K562 (cell line): ENCODE measurements around the gene ZNF862. TPM values are rescaled to one million over a fixed set of nuclear protein-coding genes. Genes with fewer than 3 reads are reported as not detected.
A peak's percentile ranks its signal among the peaks of the same experiment; 100 is the strongest.

Experiments used
- ATAC-seq: fragments of 200-7000 bp; cut with Tn5 transposase; 3 replicates; pipeline ENCODE4 v1.9.1; 2020; ENCODE audit warnings: moderate library complexity
- BruUV-seq: library from RNA; stranded (reverse); fragments of 400-500 nt; replicated peaks from 2 replicates; lab custom pipeline; 2021; lab: Mats Ljungman, UMichigan
- CTCF ChIA-PET: fragments of 300-600 bp; formaldehyde crosslinking; extraction: SDS; loops from one replicate; lab custom pipeline; 2021; ENCODE audit warnings: low intra/inter-chr PET ratio; lab: Yijun Ruan, JAX
- POLR2A ChIA-PET: fragments of 300-600, 350-650 bp; sonication (Branson Sonifier 250); formaldehyde crosslinking; extraction: SDS; loops from one replicate; lab custom pipeline; 2021; ENCODE audit warnings: antibody characterized with exemption, inconsistent platforms; lab: Yijun Ruan, JAX
- DNase-seq, 4 experiments: peaks; one replicate each; pipeline versions ENCODE4 v3.0.0 to v3.0.0-alpha.2; 2011 to 2018; ENCODE audit warnings: low spot score in 3 of 4, mixed read lengths in 3 of 4; ENCODE audit errors: extremely low read depth in 1 of 4
- FAIRE-seq: peaks from 2 replicates; lab custom pipeline; 2011; peaks lifted over from hg19 to GRCh38; lab: Jason Lieb, UNC
- H2AFZ ChIP-seq: 2 replicates; pipeline ENCODE4 v1.6.0; 2011; ENCODE audit warnings: low read depth, low read length, control low read depth, inconsistent platforms
- H3K27ac ChIP-seq: fragments of 200-600 bp; 3 replicates; pipeline ENCODE4 v1.8.0; 2011; ENCODE audit warnings: low read depth, mild to moderate bottlenecking, control low read depth, inconsistent platforms, low read length, moderate library complexity, mixed read lengths; ENCODE audit errors: extremely low read depth
- H3K27me3 ChIP-seq, 2 experiments: fragments of 300-600 bp in 1 of 2; 2 replicates in 1 of 2; 3 replicates in 1 of 2; pipeline versions ENCODE4 v1.6.0 to v1.8.0; 2011; ENCODE audit warnings: inconsistent platforms in 2 of 2, low read length in 2 of 2, mild to moderate bottlenecking in 1 of 2, mixed read lengths in 1 of 2, moderate library complexity in 1 of 2; ENCODE audit not compliant: control insufficient read depth in 2 of 2, insufficient read depth in 2 of 2
- H3K36me3 ChIP-seq: fragments of 300-600 bp; 3 replicates; pipeline ENCODE4 v1.8.0; 2011; ENCODE audit warnings: mild to moderate bottlenecking, low read length, inconsistent platforms; ENCODE audit not compliant: control insufficient read depth, insufficient read depth
- H3K4me1 ChIP-seq, 2 experiments: fragments of 200-600 bp in 1 of 2; replicated peaks in 1 of 2; 2 replicates in 1 of 2; 3 replicates in 1 of 2; pipeline versions ENCODE4 v1.5.1 to v1.8.0; 2011; ENCODE audit warnings: inconsistent platforms in 2 of 2, low read length in 2 of 2, mild to moderate bottlenecking in 1 of 2, mixed read lengths in 1 of 2, moderate library complexity in 1 of 2; ENCODE audit not compliant: control insufficient read depth in 2 of 2, insufficient read depth in 2 of 2
- H3K4me2 ChIP-seq: 2 replicates; pipeline ENCODE4 v1.6.1; 2011; ENCODE audit warnings: low read length, control low read depth, inconsistent platforms, mixed read lengths; ENCODE audit not compliant: insufficient read depth
- H3K4me3 ChIP-seq: fragments of 200-600 bp; sonication (generic), shearing (Covaris generic); 2 replicates; pipeline ENCODE4 v1.5.1; 2016; ENCODE audit warnings: control low read depth, inconsistent platforms
- H3K79me2 ChIP-seq: fragments of 200-600 bp; 3 replicates; pipeline ENCODE4 v1.8.0; 2011; ENCODE audit warnings: low read length, inconsistent platforms; ENCODE audit not compliant: control insufficient read depth, insufficient read depth
- H3K9ac ChIP-seq, 2 experiments: 2 replicates each; pipeline versions ENCODE4 v1.6.0 to v1.6.1; 2011; ENCODE audit warnings: low read depth in 2 of 2, low read length in 2 of 2, control low read depth in 1 of 2, inconsistent platforms in 1 of 2, mild to moderate bottlenecking in 1 of 2, mixed read lengths in 1 of 2; ENCODE audit not compliant: insufficient read depth in 1 of 2
- H3K9me1 ChIP-seq: one replicate; pipeline ENCODE4 v1.6.0; 2011; ENCODE audit warnings: inconsistent platforms, mild to moderate bottlenecking, low read length, moderate library complexity; ENCODE audit not compliant: control insufficient read depth, insufficient read depth
- H3K9me3 ChIP-seq: replicated peaks from 2 replicates; pipeline ENCODE4 v1.5.1; 2011; ENCODE audit warnings: low read depth, low read length, inconsistent platforms; ENCODE audit not compliant: control insufficient read depth, insufficient read depth
- H4K20me1 ChIP-seq: replicated peaks from 2 replicates; pipeline ENCODE4 v1.6.1; 2011; ENCODE audit warnings: low read length, inconsistent platforms, mixed read lengths; ENCODE audit not compliant: control insufficient read depth, insufficient read depth
- ARID2 ChIP-seq: fragments of 450-650 bp; IDR thresholded peaks from 2 replicates; pipeline ENCODE4 v1.6.1; 2017; ENCODE audit warnings: antibody characterized with exemption, mild to moderate bottlenecking
- CC2D1A ChIP-seq: fragments of 450-650 bp; IDR thresholded peaks from 2 replicates; pipeline ENCODE4 v1.6.1; 2017; ENCODE audit warnings: mild to moderate bottlenecking
- RFX5 ChIP-seq: IDR thresholded peaks from 2 replicates; pipeline ENCODE4 v1.6.1; 2011; ENCODE audit warnings: low read depth, mild to moderate bottlenecking, improper control_type of control experiment, low read length
- TAF1 ChIP-seq: IDR thresholded peaks from 2 replicates; pipeline ENCODE4 v1.6.1; 2011; ENCODE audit warnings: mild to moderate bottlenecking, low read length, moderate library complexity; ENCODE audit not compliant: insufficient read depth, control insufficient read depth, severe bottlenecking; ENCODE audit errors: extremely low read depth
- ZNF165 ChIP-seq: fragments of 250-450 bp; sonication (Bioruptor Pico); IDR thresholded peaks from 2 replicates; pipeline ENCODE4 v1.4.0; 2020; ENCODE audit warnings: borderline replicate concordance
- WGBS: fragments of 100-300 bp; shearing (Covaris generic); methylation state at CpG from one replicate; pipeline ENCODE4 v1.1.6; 2016; ENCODE audit warnings: low coverage, mixed read lengths; ENCODE audit not compliant: insufficient coverage; ENCODE audit errors: missing lambda C conversion rate; 5-methylcytosine and 5-hydroxymethylcytosine counted together
- in situ Hi-C: fragments of 300-500 bp; cut with MboI; formaldehyde crosslinking; loops from 4 replicates; pipeline ENCODE4 v1.15.0; 2018; ENCODE audit warnings: inconsistent platforms, mixed read lengths
- intact Hi-C: fragments of 100-400 bp; cut with micrococcal nuclease; formaldehyde crosslinking; loops from 2 replicates; pipeline ENCODE4 v1.14.2; 2022
- polyA plus RNA-seq, 8 experiments: library from polyadenylated mRNA; depleted of rRNA in 4 of 8; stranded (reverse) in 5 of 8; unstranded in 3 of 8; fragments of >200 nt; fragmentation: Nextera tagmentation in 2 of 8; fragmentation: Illumina TruSeq in 1 of 8; extraction: Ambion mirVana in 2 of 8; extraction: Trizol in 1 of 8; gene quantifications; 2 replicates each; pipeline versions ENCODE4 v1.2.1 to v1.2.3, GENCODE V29; 2011 to 2014; ENCODE audit warnings: inconsistent platforms in 1 of 8, missing spikeins in 1 of 8
- total RNA-seq, 7 experiments: library from RNA; depleted of rRNA in 6 of 7; stranded (reverse); fragments of >200 nt in 6 of 7; fragmentation: Illumina TruSeq in 2 of 7; extraction: Trizol in 2 of 7; gene quantifications; 2 replicates each; pipeline versions ENCODE4 v1.2.1 to v1.2.3, GENCODE V29; 2011 to 2021; ENCODE audit warnings: low replicate concordance in 1 of 7
- TF ChIP-seq, protein P1 (sequence below): sonication (generic); formaldehyde crosslinking; IDR thresholded peaks from 2 replicates; pipeline ENCODE4 v1.8.0; 2022; ENCODE audit warnings: mild to moderate bottlenecking, missing genetic modification reagents
- TF ChIP-seq, protein P2 (sequence below): sonication (generic); formaldehyde crosslinking; IDR thresholded peaks from 2 replicates; pipeline ENCODE4 v1.8.0; 2023; ENCODE audit warnings: missing genetic modification reagents, mild to moderate bottlenecking, borderline replicate concordance

Gene ZNF862
- total and polyA plus RNA-seq, 9 of the 15 experiments (the other 6 are each of a cell fraction or from before 2014, with no cell fraction given): 1.1 to 3.9 (median 2.6) TPM

DNA sequence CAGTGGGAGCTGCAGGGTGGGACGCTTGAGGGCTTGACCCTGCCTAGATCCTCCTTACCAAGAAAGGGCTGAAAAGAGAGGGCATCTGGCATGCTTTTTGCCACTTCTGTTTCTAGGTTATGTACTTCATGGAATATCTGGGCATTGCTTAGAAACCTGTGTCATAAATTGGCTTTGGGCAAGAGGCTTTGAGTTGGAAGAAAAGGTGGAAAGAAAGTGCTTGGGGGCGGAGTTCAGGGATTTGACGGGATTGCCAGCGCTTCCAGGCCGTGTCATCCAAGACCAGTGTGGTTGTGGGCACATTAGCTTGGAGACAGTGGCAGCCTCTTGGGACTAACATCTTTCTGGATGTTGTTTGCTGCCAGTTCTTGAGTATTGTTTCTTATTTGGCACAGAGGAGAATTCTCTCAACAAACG is 825 bp downstream of the ZNF862 start:
- H4K20me1 ChIP-seq: peaks cover 3% of the 10 kb centered on the region; the same call in 1 of the 2 replicates
- H3K4me3 ChIP-seq: peak overlapping the region; percentile 84
- no TSS peak for BruUV-seq
- CTCF ChIA-PET: no interaction called here
- DNase-seq: peak in 1 of 4 experiments; percentile 18
- H3K9me3 ChIP-seq: no peaks in the 10 kb centered on the region
- peak overlapping the region; percentile 62 to 95 for H3K9ac ChIP-seq
- H3K9me1 ChIP-seq: no peaks in the 10 kb centered on the region
- peaks cover 7% of the 10 kb centered on the region; the same call in 1 of the 3 replicates for H3K79me2 ChIP-seq
- H3K27ac ChIP-seq: no peak overlapping the region; the same call in 2 of the 3 replicates
- H3K4me2 ChIP-seq: peak overlapping the region; percentile 77
- intact Hi-C loops (no loop called here), in situ Hi-C loops (no loop called here)
- ATAC-seq: no peak
- no peaks in the 10 kb centered on the region for H3K36me3 ChIP-seq
- WGBS: 13% methylated on average over 6 of the region's 6 CpGs
- peak; percentile 26 for FAIRE-seq
- H3K27me3 ChIP-seq: peaks cover 22 to 32% of the 10 kb centered on the region in 2 experiments
- H3K4me1 ChIP-seq: peaks cover 14 to 15% of the 10 kb centered on the region in 2 experiments; a peak in 4 of 5 replicates
- POLR2A ChIA-PET: interaction anchor here (0.5 to 3.2 kb wide), 5 partner anchors 11 to 304 kb away, joined by 3 to 29 read pairs (median 3); no protein-coding TSS in a partner anchor
- peak overlapping the region; percentile 89 for H2AFZ ChIP-seq
- TF ChIP-seq, protein P1, sequence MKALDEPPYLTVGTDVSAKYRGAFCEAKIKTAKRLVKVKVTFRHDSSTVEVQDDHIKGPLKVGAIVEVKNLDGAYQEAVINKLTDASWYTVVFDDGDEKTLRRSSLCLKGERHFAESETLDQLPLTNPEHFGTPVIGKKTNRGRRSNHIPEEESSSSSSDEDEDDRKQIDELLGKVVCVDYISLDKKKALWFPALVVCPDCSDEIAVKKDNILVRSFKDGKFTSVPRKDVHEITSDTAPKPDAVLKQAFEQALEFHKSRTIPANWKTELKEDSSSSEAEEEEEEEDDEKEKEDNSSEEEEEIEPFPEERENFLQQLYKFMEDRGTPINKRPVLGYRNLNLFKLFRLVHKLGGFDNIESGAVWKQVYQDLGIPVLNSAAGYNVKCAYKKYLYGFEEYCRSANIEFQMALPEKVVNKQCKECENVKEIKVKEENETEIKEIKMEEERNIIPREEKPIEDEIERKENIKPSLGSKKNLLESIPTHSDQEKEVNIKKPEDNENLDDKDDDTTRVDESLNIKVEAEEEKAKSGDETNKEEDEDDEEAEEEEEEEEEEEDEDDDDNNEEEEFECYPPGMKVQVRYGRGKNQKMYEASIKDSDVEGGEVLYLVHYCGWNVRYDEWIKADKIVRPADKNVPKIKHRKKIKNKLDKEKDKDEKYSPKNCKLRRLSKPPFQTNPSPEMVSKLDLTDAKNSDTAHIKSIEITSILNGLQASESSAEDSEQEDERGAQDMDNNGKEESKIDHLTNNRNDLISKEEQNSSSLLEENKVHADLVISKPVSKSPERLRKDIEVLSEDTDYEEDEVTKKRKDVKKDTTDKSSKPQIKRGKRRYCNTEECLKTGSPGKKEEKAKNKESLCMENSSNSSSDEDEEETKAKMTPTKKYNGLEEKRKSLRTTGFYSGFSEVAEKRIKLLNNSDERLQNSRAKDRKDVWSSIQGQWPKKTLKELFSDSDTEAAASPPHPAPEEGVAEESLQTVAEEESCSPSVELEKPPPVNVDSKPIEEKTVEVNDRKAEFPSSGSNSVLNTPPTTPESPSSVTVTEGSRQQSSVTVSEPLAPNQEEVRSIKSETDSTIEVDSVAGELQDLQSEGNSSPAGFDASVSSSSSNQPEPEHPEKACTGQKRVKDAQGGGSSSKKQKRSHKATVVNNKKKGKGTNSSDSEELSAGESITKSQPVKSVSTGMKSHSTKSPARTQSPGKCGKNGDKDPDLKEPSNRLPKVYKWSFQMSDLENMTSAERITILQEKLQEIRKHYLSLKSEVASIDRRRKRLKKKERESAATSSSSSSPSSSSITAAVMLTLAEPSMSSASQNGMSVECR (CRISPR knock-in tag): peak; percentile 10; the same call in 1 of the 2 replicates
- TF ChIP-seq, protein P2, sequence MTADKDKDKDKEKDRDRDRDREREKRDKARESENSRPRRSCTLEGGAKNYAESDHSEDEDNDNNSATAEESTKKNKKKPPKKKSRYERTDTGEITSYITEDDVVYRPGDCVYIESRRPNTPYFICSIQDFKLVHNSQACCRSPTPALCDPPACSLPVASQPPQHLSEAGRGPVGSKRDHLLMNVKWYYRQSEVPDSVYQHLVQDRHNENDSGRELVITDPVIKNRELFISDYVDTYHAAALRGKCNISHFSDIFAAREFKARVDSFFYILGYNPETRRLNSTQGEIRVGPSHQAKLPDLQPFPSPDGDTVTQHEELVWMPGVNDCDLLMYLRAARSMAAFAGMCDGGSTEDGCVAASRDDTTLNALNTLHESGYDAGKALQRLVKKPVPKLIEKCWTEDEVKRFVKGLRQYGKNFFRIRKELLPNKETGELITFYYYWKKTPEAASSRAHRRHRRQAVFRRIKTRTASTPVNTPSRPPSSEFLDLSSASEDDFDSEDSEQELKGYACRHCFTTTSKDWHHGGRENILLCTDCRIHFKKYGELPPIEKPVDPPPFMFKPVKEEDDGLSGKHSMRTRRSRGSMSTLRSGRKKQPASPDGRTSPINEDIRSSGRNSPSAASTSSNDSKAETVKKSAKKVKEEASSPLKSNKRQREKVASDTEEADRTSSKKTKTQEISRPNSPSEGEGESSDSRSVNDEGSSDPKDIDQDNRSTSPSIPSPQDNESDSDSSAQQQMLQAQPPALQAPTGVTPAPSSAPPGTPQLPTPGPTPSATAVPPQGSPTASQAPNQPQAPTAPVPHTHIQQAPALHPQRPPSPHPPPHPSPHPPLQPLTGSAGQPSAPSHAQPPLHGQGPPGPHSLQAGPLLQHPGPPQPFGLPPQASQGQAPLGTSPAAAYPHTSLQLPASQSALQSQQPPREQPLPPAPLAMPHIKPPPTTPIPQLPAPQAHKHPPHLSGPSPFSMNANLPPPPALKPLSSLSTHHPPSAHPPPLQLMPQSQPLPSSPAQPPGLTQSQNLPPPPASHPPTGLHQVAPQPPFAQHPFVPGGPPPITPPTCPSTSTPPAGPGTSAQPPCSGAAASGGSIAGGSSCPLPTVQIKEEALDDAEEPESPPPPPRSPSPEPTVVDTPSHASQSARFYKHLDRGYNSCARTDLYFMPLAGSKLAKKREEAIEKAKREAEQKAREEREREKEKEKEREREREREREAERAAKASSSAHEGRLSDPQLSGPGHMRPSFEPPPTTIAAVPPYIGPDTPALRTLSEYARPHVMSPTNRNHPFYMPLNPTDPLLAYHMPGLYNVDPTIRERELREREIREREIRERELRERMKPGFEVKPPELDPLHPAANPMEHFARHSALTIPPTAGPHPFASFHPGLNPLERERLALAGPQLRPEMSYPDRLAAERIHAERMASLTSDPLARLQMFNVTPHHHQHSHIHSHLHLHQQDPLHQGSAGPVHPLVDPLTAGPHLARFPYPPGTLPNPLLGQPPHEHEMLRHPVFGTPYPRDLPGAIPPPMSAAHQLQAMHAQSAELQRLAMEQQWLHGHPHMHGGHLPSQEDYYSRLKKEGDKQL (CRISPR knock-in tag): 0 out of 2 replicates have a peak, but pooled peaks have one; percentile 6
- TF ChIP-seq ZNF165 (CRISPR knock-in tag): 0 out of 2 replicates have a peak, but pooled peaks have one; percentile 19
- TF ChIP-seq ARID2: no peak
- no peak for TF ChIP-seq RFX5
- peak; percentile 78; the same call in 1 of the 2 replicates for TF ChIP-seq CC2D1A
- TF ChIP-seq TAF1: peak; percentile 4
